ENCODE measurements around the gene PKN1. TPM values are rescaled to one million over a fixed set of nuclear protein-coding genes. Genes with fewer than 3 reads are reported as not detected.

PKN1 gene
- total and polyA plus RNA-seq, 9 of the 15 experiments (the other 6 are each of a cell fraction or from before 2014, with no cell fraction given) = 0.30 to 228 (median 77.5) TPM

- TF ChIP-seq ZNF518B (CRISPR knock-in tag; IDR thresholded peaks at IDR 0.05) (no peak), CHD1 (IDR thresholded peaks at IDR 0.05; ENCODE audit: low read length) (no peak), NFIX (CRISPR knock-in tag; IDR thresholded peaks at IDR 0.05; ENCODE audit: low read depth) (no peak), ZNF778 (CRISPR knock-in tag; IDR thresholded peaks at IDR 0.05) (no peak), NFRKB (IDR thresholded peaks at IDR 0.05; ENCODE audit: low read depth) (peak; percentile 59), EZH2 (IDR thresholded peaks at IDR 0.05; ENCODE audit: borderline replicate concordance, low read depth, low read length) (no peak), CC2D1A (IDR thresholded peaks at IDR 0.05) (no peak), HDAC3 (IDR thresholded peaks at IDR 0.05; ENCODE audit: borderline replicate concordance, partially characterized antibody) (no peak), PREB (CRISPR knock-in tag; IDR thresholded peaks at IDR 0.05) (no peak), FOXJ2 (tag; IDR thresholded peaks at IDR 0.05) (no peak), MIER1 (IDR thresholded peaks at IDR 0.05; ENCODE audit: low read depth) (no peak)
- TF ChIP-seq, protein P1, sequence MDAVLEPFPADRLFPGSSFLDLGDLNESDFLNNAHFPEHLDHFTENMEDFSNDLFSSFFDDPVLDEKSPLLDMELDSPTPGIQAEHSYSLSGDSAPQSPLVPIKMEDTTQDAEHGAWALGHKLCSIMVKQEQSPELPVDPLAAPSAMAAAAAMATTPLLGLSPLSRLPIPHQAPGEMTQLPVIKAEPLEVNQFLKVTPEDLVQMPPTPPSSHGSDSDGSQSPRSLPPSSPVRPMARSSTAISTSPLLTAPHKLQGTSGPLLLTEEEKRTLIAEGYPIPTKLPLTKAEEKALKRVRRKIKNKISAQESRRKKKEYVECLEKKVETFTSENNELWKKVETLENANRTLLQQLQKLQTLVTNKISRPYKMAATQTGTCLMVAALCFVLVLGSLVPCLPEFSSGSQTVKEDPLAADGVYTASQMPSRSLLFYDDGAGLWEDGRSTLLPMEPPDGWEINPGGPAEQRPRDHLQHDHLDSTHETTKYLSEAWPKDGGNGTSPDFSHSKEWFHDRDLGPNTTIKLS (IDR thresholded peaks at IDR 0.05; ENCODE audit: borderline replicate concordance, low read depth) = no peak
- TF ChIP-seq, protein P2, sequence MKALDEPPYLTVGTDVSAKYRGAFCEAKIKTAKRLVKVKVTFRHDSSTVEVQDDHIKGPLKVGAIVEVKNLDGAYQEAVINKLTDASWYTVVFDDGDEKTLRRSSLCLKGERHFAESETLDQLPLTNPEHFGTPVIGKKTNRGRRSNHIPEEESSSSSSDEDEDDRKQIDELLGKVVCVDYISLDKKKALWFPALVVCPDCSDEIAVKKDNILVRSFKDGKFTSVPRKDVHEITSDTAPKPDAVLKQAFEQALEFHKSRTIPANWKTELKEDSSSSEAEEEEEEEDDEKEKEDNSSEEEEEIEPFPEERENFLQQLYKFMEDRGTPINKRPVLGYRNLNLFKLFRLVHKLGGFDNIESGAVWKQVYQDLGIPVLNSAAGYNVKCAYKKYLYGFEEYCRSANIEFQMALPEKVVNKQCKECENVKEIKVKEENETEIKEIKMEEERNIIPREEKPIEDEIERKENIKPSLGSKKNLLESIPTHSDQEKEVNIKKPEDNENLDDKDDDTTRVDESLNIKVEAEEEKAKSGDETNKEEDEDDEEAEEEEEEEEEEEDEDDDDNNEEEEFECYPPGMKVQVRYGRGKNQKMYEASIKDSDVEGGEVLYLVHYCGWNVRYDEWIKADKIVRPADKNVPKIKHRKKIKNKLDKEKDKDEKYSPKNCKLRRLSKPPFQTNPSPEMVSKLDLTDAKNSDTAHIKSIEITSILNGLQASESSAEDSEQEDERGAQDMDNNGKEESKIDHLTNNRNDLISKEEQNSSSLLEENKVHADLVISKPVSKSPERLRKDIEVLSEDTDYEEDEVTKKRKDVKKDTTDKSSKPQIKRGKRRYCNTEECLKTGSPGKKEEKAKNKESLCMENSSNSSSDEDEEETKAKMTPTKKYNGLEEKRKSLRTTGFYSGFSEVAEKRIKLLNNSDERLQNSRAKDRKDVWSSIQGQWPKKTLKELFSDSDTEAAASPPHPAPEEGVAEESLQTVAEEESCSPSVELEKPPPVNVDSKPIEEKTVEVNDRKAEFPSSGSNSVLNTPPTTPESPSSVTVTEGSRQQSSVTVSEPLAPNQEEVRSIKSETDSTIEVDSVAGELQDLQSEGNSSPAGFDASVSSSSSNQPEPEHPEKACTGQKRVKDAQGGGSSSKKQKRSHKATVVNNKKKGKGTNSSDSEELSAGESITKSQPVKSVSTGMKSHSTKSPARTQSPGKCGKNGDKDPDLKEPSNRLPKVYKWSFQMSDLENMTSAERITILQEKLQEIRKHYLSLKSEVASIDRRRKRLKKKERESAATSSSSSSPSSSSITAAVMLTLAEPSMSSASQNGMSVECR (CRISPR knock-in tag; IDR thresholded peaks at IDR 0.05) = no peak
Measured at GRCh38 chr19:14510311-14511228, 77.5 kb downstream of the PKN1 start (continued).
